SU-DHL-6 (cell line): ENCODE results near the gene CACNA2D4.

ENCODE experiments used
- EZH2phosphoT487 ChIP-seq: fragments of 200-600 bp; sonication (generic), shearing (Covaris generic); conservative IDR thresholded peaks from 2 replicates; pipeline ENCODE4 v1.6.1; 2018; ENCODE audit warnings: mild to moderate bottlenecking, antibody characterized with exemption, low read length, moderate library complexity, mixed read lengths
- TF ChIP-seq, protein P1 (sequence below): fragments of 200-600 bp; sonication (generic); IDR thresholded peaks from one replicate; pipeline ENCODE4 v1.5.1; 2017; ENCODE audit warnings: antibody characterized with exemption, mild to moderate bottlenecking, low read length, moderate library complexity; ENCODE audit not compliant: insufficient read depth, poor library complexity, severe bottlenecking

DNA sequence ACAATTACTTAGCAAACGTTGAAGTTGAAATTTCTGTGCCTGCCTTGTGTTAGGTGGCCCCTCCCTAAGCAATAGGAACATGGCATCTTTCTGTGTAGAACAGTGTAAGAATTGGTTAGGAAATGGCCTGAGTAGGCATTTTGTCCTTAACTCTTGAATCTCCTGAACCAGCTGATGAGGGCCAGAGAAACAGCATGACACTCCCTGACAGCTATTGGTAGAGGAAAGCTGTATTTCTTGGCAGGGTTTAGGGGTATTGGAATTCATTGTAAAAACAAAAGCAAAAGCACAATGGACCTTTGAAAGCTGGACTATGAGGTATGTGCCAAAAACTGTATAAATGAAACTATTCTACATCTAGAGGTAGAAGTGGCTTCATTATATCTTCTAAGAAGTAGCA lies 138.7 kb downstream of the CACNA2D4 start:
- no peak for TF ChIP-seq EZH2phosphoT487
- TF ChIP-seq, protein P1, sequence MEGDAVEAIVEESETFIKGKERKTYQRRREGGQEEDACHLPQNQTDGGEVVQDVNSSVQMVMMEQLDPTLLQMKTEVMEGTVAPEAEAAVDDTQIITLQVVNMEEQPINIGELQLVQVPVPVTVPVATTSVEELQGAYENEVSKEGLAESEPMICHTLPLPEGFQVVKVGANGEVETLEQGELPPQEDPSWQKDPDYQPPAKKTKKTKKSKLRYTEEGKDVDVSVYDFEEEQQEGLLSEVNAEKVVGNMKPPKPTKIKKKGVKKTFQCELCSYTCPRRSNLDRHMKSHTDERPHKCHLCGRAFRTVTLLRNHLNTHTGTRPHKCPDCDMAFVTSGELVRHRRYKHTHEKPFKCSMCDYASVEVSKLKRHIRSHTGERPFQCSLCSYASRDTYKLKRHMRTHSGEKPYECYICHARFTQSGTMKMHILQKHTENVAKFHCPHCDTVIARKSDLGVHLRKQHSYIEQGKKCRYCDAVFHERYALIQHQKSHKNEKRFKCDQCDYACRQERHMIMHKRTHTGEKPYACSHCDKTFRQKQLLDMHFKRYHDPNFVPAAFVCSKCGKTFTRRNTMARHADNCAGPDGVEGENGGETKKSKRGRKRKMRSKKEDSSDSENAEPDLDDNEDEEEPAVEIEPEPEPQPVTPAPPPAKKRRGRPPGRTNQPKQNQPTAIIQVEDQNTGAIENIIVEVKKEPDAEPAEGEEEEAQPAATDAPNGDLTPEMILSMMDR, result no peak
